GM18498 (cell line): ENCODE measurements around the gene CLK4.
A peak's percentile ranks its signal among the peaks of the same experiment; 100 is the strongest.

Experiments used
- ATAC-seq: cut with Tn5 transposase; IDR thresholded peaks from one replicate; pipeline ENCODE4 v1.9.1; 2021; ENCODE audit warnings: mild to moderate bottlenecking, moderate library complexity; ENCODE audit not compliant: unreplicated experiment

CLK4 gene

GRCh38 chr5:178637356-178638074 is 10.7 kb upstream of the CLK4 start:
- no peak for ATAC-seq

DNA sequence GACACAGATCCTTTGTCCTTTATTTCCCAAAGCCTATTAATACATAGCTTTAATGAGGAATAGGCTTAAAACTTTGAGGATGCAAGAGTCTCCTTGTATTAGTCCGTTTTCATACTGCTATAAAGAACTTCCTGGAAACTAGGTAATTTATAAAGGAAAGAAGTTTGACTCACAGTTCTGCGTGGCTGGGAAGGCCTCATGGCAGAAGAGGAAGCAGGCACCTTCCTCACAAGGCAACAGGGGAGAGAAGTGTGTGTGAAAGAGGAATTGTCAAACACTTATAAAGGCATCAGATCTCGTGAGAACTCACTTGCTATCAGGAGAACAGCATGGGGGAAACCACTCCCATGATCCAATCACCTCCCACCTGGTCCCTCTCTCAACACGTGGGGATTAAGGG is 5.4 kb upstream of the CLK4 start:
- no peak for ATAC-seq

GRCh38 chr5:178630951-178631350 is 4.1 kb upstream of the CLK4 start:
- ATAC-seq: no peak

GRCh38 chr5:178630475-178630930 is 3.7 kb upstream of the CLK4 start:
- ATAC-seq: no peak

GRCh38 chr5:178627259-178627598 is 379 bp upstream of the CLK4 start:
- no peak for ATAC-seq

GRCh38 chr5:178625679-178626483 is 969 bp downstream of the CLK4 start:
- peak; percentile 17 for ATAC-seq

DNA sequence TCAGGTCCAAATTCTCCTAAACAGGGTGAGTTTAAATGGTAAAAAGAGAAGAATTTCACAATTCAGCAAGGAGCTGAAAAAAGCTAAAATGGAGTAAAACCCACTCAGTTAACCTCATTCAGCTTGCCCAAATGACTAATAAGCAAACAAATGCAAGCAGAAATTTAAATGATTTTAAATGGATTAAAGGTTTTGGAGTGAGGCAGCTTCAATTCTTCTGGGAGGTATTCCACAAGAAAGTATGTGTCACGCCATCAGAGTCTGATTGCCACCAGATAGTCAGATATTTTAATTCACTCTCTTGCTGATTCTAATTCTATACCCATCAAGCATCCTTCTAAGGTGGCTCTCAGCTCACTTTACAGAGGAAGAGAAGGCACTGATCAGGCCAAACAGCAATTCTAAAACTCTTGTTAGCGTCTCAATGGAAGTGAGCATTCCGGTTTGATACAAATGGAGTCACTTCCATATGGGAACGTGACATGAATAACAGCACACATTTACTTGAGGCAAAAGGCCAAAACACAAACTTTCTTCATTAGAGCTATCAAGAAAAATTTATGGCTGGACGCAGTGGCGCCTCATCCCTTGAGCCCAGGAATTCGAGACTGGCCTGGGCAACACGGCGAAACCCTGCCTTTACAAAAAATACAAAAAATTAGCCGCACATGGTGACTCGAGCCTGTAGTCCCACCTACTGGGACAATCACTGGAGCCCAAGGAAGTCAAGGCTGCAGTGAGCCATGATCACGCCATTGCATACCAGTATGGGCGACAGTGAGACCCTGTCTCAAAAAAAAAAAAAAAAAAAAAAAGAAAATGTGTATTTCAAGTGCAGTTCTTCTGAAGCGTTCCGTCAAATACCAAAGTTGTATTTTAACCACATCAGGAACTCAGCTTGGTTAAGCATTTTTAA is 2.0 kb downstream of the CLK4 start:
- no peak for ATAC-seq

DNA sequence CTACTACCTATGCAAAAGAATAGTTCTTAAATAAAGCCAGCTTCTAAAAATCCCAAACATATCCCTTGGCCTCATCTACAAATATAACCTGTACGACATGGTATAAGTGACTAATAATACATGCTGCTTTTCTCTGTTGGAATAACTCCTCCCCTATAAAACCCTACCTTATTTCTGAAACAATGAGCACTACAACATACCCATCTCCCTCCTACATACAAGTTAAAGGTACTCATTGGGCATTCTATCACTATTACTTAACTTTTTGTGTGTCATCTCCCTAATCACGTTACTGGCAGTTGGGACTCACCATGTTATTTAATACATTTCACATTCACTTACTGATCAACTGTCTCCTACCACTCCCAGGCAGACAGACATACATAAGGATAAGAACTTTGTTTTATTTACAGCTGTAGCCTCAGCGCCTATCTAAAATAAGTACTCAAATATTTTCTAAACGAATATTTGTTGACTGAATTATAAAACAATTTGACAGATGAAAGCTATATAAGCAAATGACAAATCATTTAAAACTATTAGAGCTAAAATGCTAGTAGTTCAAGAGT is 4.1 kb downstream of the CLK4 start:
- no peak for ATAC-seq

GRCh38 chr5:178619390-178619789 is 7.5 kb downstream of the CLK4 start:
- no peak for ATAC-seq

DNA sequence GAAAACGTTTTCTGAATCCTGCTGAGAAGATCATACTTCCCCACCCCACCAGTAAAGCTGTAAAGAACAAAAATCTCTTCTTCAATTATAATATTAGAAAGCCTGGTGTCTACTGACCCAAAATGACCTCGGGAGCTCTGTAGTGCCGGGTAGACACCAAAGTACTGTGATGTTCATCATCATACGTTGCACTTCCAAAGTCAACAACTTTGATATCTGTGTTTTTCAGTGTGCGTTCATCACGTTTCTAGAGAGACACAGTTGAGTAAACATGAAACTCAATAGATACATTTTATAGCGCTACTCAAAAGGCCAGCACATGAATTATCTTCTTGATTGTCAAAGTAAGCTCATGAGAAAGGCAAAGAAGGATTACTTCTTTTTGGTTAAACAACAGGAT is 14.6 kb downstream of the CLK4 start:
- no peak for ATAC-seq

GRCh38 chr5:178606269-178606668 is 20.6 kb downstream of the CLK4 start:
- no peak for ATAC-seq

GRCh38 chr5:178605788-178606187 is 21.1 kb downstream of the CLK4 start:
- ATAC-seq: no peak

- no peak for ATAC-seq
These were observed 24.1 kb downstream of the CLK4 start for GRCh38 chr5:178602752-178603151.

- ATAC-seq: no peak
These were observed 31.1 kb downstream of the CLK4 start for GRCh38 chr5:178595750-178596149.

DNA sequence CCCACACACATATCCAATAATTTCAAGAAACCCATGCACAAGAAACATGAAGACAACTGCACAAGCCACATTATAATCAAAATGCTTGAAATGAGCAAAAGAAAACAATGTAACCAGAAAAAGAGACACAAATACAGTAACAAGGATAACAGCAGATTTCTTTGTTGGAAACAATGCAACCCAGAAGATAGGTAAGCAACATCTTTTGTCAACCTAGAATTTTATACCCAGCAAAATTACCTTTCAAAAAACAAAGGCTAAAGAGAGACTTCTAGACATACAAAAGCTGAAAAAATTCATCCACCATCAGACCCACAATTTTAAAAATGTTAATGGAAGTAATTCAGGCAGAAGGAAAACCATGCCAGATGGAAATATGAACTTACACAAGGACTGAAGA is 31.7 kb downstream of the CLK4 start:
- ATAC-seq: no peak

DNA sequence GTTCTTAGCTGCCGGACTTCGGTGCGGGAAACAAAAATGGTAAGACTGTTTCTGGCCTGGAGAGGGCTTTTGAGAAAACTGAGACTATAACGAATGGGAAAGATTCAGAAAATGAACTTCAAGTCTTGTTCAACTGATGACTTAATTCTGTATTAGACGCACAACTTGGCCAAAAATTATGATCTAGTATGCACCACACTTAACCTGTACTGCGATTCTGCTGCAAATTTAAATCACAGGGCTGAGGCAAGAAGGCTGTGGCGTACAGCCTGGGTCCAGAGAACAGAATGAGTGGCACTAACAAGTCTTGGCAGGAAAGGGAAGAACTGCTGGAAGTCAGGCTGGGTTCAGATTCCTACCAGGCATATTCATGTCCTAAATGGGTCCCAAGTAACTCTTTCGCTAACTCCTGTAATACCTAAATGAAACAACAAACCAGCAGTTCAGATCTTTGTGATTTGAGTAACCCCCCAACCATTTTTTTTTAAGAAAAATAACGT is 35.9 kb downstream of the CLK4 start:
- no peak for ATAC-seq

- peak; percentile 69 for ATAC-seq
These were observed 36.5 kb downstream of the CLK4 start, which contains the start of gene COL23A1 for GRCh38 chr5:178590141-178590923. Gene COL23A1 (minus strand): TSS chr5:178590393.

DNA sequence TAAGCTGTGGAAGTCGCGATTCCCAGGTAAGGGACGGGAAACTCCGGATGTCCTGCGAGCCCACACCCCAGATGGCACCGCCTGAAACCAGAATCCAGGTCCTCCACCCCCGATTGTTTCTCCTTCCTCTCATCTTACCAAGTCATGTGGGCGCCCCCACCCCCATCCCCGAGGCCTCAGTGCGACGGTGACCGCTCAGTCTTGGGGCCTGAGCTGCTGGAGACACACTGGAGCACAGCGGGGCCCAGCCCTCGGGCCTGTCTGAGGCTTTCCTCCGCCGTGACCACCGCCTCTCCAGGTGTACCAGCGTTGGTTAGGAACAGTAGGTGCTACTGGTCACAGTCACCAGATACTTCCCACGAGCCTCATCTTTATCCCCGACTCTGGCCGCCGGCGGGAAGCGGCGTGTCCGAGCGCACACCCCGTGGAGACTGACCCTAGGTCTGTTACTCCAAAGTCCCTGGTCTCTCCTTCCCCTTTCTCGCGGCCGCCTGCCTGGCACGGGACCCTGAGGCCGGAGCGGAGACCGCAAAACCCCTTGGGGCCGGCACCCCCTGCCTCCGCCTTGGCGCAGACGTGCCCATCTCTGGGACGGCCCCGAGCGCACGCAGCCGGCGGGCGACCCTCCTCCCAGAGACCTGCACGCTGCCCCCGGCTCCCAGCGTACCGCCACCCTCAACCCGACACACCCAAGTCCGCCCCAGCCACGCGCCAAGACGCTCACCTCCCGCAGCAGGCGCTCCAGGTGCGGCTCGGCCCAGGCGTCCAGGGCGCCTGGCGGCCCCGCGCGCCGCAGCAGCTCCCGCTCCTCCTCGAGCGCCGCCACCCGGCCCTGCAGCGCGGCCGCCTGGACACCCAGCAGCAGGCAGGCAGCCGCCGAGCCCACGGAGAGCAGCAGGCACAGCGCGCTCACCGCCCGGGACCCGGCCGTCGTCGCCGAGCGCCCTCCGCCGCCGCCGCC is 37.4 kb downstream of the CLK4 start:
- peak; percentile 29 for ATAC-seq

GRCh38 chr5:178588769-178589168 is 38.1 kb downstream of the CLK4 start:
- no peak for ATAC-seq
